HG03432 (cell line): ENCODE data around the gene ZFP36L2.

ENCODE experiments used
- ATAC-seq: cut with Tn5 transposase; IDR thresholded peaks from one replicate; pipeline ENCODE4 v1.9.1; 2021; ENCODE audit warnings: mild to moderate bottlenecking, moderate library complexity; ENCODE audit not compliant: unreplicated experiment

The ZFP36L2 gene

DNA sequence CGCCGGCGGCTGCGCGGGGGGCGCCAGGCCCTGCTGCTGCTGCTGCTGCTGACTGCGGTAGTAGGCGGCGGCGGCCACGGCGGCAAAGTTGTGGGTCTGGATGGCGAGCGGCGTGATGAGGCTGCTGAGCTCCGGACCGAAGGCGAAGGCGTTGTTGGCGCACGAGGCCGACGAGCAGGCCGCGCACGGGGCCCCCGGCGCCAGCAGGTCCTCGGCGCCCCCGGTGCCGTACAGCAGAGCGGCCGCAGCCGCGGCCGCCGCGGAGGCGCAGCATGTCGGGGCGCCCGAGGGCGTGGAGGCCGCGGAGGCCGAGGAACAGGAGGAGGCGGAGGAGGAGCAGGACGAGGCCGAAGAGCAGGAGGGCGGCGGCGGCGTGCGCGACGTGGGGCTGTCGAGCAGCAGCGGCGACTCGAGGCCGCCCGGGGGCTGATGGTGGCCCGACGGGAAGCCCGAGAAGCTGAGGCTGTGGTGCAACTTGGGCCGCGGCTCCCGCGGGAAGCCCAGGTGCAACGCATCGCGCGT lies 1.8 kb downstream of the ZFP36L2 start:
- no peak for ATAC-seq

DNA sequence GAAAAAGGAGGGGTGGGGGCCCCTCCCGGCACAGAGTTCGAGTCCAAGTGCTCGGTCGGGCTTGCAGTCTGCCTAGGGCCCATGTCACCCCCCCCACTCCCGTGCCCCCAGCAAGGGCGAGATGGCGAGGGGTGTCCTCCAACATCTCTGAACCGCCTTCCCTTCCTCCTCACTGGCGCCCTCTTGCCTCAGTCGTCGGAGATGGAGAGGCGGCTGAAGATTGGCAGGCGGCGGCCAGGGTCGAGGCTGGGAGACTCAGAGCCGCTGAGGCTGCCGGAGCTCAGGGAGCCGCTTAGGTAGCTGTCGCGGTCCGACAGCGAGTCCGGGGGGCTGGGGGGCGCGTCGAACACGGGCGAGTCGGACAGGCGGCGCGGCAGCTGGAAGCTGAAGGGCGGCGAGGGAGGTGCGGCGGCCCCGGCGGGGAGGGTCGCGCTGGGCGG lies 2.3 kb downstream of the ZFP36L2 start:
- ATAC-seq: no peak

DNA sequence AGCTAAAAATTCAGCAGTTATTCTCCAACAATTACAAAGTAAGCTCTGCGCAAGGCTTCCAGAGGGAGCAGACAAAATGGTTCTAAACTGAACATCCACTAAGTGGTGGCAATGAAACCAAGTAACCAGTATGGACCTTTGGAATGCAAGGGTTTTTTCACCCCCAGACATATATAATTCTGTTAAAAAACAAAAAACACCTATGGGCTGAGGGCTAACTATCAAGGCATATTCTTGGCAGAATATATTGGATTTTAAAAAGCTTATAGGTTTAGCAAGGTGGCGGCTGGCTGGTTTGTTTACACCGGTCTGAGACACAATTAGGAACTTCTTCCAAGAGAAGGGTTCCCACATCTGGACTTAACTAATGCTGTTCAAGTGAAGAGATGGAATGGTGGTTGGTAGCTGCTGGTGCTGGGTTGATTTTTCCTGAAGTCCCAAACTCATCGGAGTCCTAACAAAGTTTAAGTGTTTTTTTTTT lies 2.8 kb downstream of the ZFP36L2 start:
- no peak for ATAC-seq

DNA sequence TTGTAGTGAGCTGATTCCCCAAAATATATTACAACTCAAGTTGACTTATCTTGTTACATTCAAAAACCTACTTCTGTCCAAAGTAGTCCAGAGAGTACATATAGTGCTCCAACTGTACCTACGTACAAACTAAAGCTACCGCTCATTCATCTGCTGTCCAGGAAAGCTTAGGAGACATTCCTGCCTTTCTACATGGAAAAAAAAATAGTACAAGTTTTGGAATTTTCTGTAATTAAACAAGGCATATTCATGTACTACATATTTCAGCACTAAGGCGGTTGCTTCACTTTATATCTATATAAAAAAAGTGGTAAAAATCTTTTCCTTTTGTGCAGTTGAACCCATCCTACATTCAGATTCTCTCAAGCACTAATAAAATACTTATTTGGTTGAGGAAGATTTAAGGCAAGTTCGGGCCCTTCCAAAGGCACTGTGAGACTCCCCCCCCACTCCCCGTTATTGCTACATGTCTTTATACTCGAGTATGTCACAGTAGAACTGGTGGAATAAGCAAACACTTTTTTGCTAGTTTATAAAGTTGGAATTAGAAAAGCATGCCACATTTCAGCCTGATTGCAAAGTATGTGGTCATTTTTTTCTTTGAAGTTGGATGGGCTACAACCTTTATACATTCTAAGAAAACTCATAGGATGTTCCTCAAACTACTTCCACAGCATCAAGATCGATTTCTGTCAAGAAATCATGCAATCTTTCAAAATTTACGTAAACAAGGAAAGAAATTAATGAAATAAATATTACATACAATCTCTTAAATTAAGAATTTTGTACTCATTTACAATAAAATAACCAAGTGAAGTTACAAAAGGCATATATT lies 3.7 kb downstream of the ZFP36L2 start:
- ATAC-seq: no peak

DNA sequence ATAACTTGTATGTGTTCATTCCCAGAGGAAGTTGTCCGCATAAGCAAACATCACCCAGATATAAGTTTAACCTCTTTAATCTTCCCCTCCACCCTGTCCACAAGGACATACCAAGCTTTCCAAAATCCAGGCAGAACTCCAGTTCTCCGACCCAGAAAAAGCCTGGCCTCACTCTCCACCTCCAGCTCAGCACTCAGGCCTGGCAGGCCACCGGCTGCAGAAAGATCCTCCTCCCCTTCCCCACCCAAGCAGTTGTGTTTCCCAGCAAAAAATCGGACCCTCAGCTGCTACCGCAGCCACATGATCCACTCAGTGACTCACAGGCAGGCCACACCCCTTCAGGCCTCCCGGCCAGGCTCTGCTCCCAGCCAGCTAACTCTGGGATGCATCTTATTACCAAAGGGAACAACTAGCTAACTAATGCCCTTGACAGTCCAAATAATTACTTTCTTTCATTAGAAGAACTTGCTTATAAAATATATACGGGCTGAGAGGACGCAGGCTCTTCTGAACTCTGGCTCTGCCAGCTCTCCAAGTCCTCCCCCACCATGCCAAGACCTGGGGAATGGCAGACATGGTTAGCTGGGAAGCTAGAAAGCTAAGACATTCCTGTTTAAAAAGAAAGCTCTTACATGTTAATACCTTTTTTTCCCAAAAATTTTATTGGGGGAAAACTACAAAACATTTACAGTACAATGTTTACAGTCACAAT lies 4.5 kb downstream of the ZFP36L2 start:
- ATAC-seq: no peak

DNA sequence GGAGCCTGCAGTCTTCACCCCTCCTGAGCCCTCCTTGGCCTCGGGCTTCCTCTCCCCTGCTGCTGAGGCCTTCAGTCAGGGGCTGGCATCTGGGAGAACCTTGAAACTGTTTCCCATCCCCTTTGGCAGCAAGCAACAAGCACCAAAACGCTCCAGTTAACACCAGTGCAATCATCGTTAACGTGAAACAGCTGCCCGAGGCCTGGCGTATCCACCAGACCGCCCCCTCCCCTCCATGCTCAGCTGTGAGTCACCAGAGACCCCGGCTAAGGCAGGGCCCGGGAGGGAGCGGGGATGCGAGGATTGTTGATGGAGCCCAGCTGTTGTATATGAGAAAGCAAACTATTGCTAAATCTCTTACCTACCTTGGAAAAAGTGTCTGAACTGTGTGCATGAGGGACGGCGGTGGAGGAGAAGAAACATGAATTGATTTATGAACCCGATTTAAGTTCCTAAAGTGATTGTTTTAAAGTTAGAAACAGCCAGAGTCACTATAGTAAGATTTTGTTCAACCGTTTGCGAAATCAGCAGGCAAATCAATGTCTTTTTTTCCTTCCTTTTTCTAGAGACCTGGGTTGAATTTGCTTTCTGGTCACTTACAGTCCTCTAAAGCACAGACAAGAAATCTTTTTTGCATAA lies 5.2 kb downstream of the ZFP36L2 start:
- no peak for ATAC-seq

DNA sequence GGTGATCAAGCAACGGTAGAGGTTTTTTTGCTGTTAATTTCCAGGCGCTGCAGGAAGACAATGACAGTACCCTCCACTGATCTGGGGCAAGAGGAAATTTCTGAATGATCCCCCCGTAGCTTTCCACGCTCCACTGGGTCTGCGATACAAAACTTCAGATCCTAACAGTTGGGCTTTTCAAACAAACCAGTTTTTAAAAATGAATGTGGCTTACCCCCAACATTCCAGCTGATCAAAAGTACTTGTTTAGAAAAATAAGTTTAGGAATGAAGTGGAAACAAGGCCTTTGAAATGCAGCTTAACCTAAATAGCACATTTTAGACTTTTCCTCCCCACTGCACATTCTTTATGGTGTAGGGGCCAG lies 5.7 kb downstream of the ZFP36L2 start:
- ATAC-seq: no peak

DNA sequence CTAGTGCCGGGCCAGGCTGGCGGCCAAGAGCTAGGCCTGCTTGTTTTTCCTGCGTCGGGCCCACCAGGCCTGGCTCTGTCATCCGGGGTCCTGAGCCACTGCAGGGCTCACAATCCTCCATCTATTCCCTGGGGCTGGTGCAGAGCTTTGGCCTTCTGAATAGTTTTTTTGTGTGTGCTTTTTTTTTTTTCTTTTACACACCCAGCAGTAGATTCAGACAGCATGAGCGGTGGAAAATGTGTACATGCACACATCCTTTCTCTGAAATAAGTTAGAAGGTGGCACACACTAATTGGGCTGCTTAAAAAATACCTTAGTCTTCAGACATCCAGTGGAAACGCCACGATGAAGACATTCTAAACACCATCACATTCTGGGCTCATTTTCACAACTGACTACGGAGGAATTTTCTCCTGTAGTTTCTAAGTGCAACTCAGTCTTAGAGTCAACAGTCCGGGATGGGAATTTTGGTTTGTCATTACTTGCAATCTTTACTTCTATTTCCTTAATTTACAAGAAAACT lies 6.1 kb downstream of the ZFP36L2 start:
- ATAC-seq: no peak

DNA sequence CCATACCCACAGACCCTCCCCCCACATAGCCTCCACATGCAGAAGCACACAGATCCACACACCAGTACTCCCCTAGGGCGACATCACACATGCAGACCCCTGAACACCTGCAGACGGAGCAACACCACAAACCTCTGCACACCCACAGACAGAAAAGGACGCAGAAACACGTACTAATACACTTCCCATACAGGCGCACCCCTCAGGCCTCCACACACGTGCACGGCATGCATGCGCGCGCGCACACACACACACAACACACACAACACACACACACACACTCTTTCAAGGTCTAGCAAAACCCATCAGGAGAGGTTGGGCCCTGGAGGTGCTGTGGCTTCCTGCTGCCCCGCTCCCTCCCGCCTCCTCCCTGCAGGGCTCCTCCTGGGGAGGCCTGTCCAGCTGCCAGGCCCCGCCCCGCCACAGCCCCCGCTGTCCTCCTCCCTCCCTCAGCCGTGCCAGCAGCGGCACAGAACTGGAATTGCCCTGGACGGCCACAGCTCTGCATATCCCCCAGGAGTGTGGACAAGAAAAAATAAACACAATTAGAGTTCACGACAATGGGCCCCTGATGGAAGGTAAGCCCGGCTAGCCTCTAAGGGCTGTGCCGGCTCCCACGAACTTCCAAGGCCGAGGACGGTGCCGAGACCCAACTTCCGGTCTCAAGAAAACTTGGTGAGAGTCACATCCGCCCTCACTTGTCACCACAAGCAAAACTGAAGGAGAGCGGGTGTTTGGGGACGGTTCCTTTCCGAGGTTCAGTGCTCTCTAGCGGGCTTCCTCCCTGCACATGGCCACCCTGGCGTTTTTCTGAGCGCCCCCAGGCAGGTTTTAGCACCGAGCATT lies 6.8 kb downstream of the ZFP36L2 start:
- ATAC-seq: peak; percentile 62

DNA sequence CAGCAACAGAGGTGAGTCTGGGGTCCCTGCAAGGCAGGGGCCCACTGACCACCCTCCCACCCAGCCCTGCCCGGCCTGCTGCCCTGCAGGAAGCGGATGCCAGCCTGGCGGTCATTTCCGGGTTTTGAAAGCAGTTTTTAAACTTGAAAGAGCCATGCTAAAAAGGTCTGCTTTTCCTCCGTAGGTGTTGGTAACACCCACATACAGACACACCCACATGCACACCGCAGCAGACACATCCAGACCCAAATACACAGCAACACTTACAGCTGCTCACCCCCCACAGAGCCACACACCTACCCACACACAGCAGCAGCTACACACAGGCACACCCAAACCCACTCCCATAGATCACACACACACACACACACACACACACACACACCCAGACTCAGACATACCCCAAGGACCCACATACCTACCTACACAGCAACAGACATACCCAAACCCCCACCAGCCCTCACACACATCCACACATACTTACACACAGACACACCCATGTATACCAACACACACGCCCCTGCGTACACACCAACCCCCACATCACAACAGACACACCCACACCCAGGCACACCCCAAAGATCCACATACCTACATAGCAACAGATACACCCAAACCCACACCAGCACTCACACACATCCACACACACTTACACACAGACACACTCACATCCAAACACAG lies 7.6 kb downstream of the ZFP36L2 start:
- ATAC-seq: peak; percentile 35

DNA sequence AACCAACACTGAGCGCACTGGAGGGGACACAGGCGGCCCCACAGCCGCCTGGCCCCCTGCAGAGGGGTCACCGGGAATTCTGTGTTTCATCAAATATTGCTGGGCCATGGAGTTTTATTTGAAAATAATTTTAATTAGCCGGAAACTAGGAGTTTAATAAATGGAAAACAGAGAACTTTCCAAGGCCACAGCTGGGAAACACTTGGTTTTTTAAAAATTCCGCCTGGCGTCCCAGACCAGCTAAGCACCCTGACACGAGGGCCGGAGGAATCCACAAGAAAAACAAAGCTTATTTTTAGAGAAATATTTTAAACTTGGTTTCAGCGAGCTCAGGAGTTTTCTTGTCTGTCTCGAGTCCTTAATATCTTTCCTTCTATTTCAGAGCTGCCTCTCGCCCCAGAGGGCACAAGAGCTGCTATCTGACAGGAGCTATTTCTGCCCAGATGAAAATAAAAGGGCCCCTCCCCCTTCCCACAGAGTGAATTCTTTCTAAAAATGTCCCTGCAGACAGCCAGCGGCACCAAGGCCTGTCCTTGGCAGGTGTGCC lies 8.2 kb downstream of the ZFP36L2 start:
- peak; percentile 5 for ATAC-seq

DNA sequence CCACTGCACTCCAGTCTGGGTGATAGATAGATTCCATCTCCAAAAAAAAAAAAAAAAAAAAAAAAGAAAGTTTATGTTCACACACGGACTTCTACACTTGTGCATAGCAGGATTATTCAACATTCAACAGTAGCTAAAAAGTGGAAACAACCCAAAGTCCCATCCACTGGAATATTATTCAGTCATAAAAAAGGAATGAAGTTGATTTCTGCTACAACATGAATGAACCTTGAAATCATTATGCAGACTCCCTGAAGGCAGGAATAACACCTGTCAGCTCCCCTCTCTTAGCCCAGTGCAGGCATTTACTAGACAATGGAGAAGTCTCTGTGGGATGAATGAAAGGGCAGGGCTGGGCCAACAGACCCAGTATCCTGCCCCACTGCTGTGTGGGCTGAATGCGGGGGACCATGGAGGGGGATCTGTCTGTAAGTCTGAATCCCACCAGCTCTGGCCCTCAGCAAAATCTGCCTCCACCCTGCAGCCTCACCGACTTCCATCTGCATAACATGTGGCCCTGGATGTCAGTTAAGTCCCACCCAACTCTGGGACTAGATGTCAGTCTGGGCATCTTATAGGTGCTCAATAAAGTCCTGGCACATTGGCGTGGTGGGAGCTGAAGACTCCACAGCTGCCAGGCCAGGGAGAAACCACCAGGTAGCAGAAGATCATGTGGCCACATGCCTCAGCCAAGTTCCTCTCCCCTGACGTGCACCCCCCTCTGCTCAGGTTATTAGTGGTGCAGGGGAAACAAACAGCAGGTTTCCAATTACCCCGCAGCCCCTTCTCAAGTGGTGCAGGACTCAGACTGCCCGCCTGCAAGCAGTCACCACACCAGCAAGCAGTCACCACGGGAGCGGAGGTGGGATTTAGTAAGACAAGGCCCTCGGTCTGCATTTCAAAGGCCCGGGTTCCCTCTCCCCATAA lies 8.9 kb downstream of the ZFP36L2 start:
- ATAC-seq: no peak

DNA sequence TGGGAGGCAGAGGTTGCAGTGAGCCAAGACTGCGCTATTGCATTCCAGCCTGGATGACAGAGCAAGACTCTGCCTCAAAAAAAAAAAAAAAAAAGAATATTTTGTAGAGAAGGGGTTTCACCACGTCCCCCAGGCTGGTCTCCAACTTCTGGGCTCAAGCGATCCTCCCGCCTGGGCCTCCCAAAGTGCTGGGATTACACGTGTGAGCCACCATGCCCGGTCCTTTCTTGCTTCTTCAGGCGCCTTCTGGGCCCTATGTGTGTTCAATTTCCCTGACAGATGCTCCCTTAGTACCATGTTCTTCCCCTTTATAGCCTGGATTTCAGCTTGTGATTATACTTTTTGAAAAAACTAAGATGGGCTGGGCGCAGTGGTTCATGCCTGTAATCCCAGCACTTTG lies 9.8 kb downstream of the ZFP36L2 start:
- ATAC-seq: no peak

DNA sequence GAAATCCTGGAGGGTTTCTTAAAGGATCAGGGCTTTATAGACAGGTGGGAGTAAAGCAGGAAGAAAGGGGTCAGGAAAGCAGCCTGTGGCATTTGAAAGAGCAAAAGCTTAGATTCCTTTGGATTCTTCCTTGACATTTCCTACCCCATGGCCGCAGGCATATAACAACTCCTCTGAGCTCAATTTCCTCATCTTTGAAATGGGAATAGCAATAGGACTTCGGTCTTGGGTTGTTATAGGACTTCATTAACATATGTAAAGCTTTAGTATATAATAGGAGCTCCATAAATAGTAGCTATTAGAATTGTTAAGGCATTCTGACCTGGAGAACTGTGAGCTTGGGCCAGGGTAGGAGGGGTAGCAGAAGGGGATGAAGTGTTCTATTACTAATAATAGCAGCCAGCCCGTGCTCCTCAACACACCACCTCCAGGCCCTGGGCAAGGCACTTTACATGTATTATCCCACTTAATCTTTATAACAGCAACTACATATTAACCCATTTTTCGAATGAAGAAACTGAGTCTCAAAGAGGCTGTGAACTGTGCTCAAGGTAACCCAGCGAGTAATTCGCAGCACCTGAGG lies 10.6 kb downstream of the ZFP36L2 start:
- ATAC-seq: no peak

DNA sequence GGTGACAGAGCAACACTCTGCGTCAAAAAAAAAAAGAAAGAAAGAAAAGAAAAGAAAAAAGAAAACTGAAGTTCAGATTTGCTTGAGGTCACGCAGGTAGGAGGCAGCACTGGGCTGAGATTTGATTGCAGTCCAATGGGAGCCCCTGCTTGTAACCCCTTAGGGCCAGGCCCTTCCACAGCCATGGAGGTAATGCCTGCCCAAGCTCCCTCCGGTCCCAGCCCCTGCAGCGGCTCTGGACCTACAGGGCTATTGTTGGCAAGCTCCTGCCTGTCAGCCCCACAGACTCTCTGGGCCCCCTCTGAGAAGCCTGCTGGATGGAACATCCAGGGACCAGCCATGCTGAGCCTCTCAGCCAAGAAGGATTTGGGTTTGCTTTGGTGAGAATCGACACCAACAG lies 12.2 kb downstream of the ZFP36L2 start:
- no peak for ATAC-seq

DNA sequence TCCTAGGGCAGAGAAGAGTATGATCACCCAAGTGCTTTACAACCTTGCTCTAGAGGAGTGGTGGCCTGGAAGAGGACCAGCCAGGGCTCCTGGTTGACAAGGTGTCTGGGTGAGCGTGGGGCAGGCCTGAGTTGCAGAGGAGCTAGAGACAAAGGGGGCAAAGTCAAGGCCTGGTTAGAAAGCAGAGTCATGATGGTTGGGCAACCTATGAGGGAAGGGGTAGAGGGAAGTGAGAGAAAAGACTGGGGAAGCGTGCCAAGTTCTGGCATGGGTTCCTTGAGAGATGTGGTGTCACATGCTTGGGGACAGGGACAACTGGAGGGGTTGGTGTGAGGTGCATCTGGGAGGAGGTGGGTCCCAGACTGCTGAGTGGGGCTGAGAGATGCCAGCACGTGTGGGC lies 13.5 kb downstream of the ZFP36L2 start:
- no peak for ATAC-seq

DNA sequence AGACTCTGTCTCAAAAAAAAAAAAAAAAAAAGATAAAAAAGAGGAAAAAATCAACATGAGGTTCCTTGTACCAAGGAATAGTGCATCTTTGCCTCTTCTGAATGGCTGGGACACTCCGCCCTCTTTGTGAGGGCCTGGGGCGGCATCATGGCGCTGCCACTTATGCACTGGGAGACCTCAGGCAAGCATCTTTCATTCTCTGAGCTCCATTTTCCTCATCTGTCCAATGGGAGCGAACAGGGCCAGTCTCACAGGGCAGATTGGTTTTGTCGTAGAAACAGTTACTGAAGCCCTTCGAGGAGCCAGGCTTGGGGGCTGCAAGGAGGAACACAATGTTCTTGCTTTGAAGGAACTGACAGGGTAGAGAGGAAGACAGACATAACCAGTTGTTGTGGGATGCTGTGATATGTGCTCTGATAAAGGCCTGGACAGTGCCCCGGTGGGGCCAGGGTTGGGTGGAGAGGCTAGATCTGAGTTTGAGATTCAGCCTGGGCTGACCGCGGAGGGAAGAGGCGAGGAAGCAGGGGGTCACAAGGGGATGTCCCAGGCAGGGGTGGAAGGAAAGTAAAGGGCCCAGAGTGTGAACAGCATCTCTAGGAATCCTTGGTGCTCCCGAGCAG lies 14.1 kb downstream of the ZFP36L2 start:
- ATAC-seq: no peak
